ENCODE data around the gene FGF2. TPM values are rescaled to one million over a fixed set of nuclear protein-coding genes. Genes with fewer than 3 reads are reported as not detected.
A peak's percentile ranks its signal among the peaks of the same experiment; 100 is the strongest.

Gene FGF2
- polyA plus RNA-seq, 1 of the 3 experiments (the other 2 are of a cell fraction) = 11.1 TPM

DNA sequence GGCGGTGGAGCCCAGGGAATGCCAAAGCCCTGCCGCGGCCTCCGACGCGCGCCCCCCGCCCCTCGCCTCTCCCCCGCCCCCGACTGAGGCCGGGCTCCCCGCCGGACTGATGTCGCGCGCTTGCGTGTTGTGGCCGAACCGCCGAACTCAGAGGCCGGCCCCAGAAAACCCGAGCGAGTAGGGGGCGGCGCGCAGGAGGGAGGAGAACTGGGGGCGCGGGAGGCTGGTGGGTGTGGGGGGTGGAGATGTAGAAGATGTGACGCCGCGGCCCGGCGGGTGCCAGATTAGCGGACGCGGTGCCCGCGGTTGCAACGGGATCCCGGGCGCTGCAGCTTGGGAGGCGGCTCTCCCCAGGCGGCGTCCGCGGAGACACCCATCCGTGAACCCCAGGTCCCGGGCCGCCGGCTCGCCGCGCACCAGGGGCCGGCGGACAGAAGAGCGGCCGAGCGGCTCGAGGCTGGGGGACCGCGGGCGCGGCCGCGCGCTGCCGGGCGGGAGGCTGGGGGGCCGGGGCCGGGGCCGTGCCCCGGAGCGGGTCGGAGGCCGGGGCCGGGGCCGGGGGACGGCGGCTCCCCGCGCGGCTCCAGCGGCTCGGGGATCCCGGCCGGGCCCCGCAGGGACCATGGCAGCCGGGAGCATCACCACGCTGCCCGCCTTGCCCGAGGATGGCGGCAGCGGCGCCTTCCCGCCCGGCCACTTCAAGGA lies at the start of gene FGF2 (continued):
- TF ChIP-seq SIN3A (IDR thresholded peaks at IDR 0.05; ENCODE audit: borderline replicate concordance, low read depth, low read length) (peak; percentile 46; the same call in 1 of the 2 replicates), SMC3 (IDR thresholded peaks at IDR 0.05; ENCODE audit: low read depth, low read length) (no peak), RCOR1 (IDR thresholded peaks at IDR 0.05; ENCODE audit: low read length) (no peak), JUND (IDR thresholded peaks at IDR 0.05) (no peak)
- TF ChIP-seq, protein P1, sequence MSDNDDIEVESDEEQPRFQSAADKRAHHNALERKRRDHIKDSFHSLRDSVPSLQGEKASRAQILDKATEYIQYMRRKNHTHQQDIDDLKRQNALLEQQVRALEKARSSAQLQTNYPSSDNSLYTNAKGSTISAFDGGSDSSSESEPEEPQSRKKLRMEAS (IDR thresholded peaks at IDR 0.05; ENCODE audit: low read depth) = no peak
- TF ChIP-seq, protein P2, sequence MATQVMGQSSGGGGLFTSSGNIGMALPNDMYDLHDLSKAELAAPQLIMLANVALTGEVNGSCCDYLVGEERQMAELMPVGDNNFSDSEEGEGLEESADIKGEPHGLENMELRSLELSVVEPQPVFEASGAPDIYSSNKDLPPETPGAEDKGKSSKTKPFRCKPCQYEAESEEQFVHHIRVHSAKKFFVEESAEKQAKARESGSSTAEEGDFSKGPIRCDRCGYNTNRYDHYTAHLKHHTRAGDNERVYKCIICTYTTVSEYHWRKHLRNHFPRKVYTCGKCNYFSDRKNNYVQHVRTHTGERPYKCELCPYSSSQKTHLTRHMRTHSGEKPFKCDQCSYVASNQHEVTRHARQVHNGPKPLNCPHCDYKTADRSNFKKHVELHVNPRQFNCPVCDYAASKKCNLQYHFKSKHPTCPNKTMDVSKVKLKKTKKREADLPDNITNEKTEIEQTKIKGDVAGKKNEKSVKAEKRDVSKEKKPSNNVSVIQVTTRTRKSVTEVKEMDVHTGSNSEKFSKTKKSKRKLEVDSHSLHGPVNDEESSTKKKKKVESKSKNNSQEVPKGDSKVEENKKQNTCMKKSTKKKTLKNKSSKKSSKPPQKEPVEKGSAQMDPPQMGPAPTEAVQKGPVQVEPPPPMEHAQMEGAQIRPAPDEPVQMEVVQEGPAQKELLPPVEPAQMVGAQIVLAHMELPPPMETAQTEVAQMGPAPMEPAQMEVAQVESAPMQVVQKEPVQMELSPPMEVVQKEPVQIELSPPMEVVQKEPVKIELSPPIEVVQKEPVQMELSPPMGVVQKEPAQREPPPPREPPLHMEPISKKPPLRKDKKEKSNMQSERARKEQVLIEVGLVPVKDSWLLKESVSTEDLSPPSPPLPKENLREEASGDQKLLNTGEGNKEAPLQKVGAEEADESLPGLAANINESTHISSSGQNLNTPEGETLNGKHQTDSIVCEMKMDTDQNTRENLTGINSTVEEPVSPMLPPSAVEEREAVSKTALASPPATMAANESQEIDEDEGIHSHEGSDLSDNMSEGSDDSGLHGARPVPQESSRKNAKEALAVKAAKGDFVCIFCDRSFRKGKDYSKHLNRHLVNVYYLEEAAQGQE (IDR thresholded peaks at IDR 0.05; ENCODE audit: low read depth, low read length) = no peak

DNA sequence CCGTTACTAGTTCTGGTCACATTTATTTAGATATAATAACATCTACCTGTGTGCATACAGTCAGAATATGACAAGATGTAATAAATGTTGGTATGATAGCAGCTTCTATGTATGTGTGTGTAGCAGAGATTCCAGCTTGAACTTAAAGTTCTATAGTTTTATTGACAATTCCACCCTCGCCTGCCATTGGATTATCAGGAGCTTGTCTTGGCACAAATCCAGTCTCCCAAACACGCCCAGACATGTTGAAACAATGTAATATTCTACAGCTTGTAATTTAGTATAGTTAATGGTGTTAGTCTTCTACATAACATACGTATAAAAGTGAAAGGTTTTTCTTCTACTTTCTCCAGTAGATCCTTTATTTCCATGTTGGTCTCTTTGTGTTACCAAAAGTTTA lies 49.7 kb upstream of the FGF2 start:
- Histone ChIP-seq H2AFZ (ENCODE audit: low read depth) (peak overlapping the region; percentile 33; the same call in 1 of the 2 replicates), H3K4me1 (ENCODE audit: control insufficient read depth in 1 of 2, insufficient read depth in 2 of 2, low read depth in 1 of 2, low read length in 1 of 2) (peaks cover 13 to 14% of the 10 kb centered on the region in 2 experiments), H3K4me2 (no peak overlapping the region), H3K9me2 (no peaks in the 10 kb centered on the region), H3F3A (replicated peaks; ENCODE audit: insufficient read depth) (peaks cover 21% of the 10 kb centered on the region), H3K27ac (ENCODE audit: low read depth in 2 of 2, low read length in 1 of 2) (peak overlapping the region; percentile 86), H4K20me1 (ENCODE audit: insufficient read depth) (no peaks in the 10 kb centered on the region), H3K9me3 (no peaks in the 10 kb centered on the region), H3K79me2 (ENCODE audit: insufficient read depth) (no peaks in the 10 kb centered on the region), H3K36me3 (replicated peaks in 1 of 2; ENCODE audit: control insufficient read depth in 1 of 2, insufficient read depth in 2 of 2, low read length in 1 of 2) (no peaks in the 10 kb centered on the region), H3K4me3 (ENCODE audit: low read depth in 2 of 2, low read length in 1 of 2) (no peak overlapping the region), H3K27me3 (ENCODE audit: insufficient read depth) (no peaks in the 10 kb centered on the region), H3K9ac (peak overlapping the region; percentile 14; the same call in 1 of the 2 replicates)
- POLR2A ChIA-PET = no interaction called here
- TF ChIP-seq NFIC (IDR thresholded peaks at IDR 0.05; ENCODE audit: borderline replicate concordance) = peak; percentile 28; the same call in 1 of the 2 replicates
- TF ChIP-seq, protein P3, sequence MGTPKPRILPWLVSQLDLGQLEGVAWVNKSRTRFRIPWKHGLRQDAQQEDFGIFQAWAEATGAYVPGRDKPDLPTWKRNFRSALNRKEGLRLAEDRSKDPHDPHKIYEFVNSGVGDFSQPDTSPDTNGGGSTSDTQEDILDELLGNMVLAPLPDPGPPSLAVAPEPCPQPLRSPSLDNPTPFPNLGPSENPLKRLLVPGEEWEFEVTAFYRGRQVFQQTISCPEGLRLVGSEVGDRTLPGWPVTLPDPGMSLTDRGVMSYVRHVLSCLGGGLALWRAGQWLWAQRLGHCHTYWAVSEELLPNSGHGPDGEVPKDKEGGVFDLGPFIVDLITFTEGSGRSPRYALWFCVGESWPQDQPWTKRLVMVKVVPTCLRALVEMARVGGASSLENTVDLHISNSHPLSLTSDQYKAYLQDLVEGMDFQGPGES (IDR thresholded peaks at IDR 0.05; ENCODE audit: low read depth, low read length) = no peak
- DNase-seq = no peak
- 73% methylated on average over 4 of the region's 4 CpGs for WGBS (ENCODE audit: low lambda C conversion rate)
- CTCF ChIA-PET = interaction anchor here (1.0 to 1.9 kb wide), 5 partner anchors 8 to 137 kb away, joined by 3 to 8 read pairs (median 4); no protein-coding TSS in a partner anchor

Data from SK-N-SH (cell line).